Fibroblast of the aortic adventitia (primary cell): ENCODE data around the gene APOF. TPM values are rescaled to one million over a fixed set of nuclear protein-coding genes. Genes with fewer than 3 reads are reported as not detected.
"Not testable (repeated sequence)": the region's sequence is repeated elsewhere in the genome, so short reads cannot be mapped to it uniquely, and the experiment has no call there.

Experiments
- DNase-seq: peaks from one replicate; pipeline ENCODE4 v3.0.0-alpha.2; 2010; ENCODE audit warnings: low read depth
- H3K4me3 ChIP-seq: 2 replicates; pipeline ENCODE4 v1.5.1; 2011; ENCODE audit warnings: low read depth, mild to moderate bottlenecking, control low read depth, low read length, moderate library complexity
- total RNA-seq: library from RNA; depleted of rRNA; stranded (reverse); fragments of >200 nt; gene quantifications from 2 replicates; pipeline ENCODE4 v1.2.3, GENCODE V29; 2012; ENCODE audit warnings: low replicate concordance
- TF ChIP-seq, protein P1 (sequence below): IDR thresholded peaks from 2 replicates; pipeline ENCODE4 v1.5.1; 2011; ENCODE audit warnings: mild to moderate bottlenecking, low read length, control low read depth, inconsistent platforms; ENCODE audit not compliant: insufficient read depth

Gene APOF
- total RNA-seq, 1 donor, result not detected

DNA sequence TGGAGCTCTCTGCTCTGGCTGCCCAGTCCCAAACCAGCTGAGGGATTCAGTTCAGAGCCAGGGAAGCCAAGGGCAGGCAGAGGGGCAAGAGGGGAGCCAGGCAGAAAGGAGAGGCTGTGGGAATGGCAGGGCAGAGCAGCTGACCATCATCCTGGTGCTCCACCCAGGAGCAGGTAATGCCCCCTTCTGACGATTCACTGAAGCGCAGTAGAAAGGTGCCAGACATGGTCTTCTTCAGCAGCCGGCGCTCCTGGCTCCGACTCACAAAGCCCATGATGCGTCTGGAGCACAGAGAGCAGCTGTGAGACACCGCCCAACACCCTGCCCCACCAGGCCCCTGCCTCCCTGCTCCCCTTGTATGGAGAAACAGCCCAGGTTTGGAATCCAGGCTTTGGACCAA lies 16.0 kb downstream of the APOF start:
- H3K4me3 ChIP-seq, result no peak overlapping the region
- DNase-seq, result no peak
- TF ChIP-seq, protein P1, sequence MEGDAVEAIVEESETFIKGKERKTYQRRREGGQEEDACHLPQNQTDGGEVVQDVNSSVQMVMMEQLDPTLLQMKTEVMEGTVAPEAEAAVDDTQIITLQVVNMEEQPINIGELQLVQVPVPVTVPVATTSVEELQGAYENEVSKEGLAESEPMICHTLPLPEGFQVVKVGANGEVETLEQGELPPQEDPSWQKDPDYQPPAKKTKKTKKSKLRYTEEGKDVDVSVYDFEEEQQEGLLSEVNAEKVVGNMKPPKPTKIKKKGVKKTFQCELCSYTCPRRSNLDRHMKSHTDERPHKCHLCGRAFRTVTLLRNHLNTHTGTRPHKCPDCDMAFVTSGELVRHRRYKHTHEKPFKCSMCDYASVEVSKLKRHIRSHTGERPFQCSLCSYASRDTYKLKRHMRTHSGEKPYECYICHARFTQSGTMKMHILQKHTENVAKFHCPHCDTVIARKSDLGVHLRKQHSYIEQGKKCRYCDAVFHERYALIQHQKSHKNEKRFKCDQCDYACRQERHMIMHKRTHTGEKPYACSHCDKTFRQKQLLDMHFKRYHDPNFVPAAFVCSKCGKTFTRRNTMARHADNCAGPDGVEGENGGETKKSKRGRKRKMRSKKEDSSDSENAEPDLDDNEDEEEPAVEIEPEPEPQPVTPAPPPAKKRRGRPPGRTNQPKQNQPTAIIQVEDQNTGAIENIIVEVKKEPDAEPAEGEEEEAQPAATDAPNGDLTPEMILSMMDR, result no peak

GRCh38 chr12:56342290-56342689 lies 20.4 kb downstream of the APOF start:
- not testable (repeated sequence) for H3K4me3 ChIP-seq, DNase-seq

GRCh38 chr12:56341616-56342015 lies 21.0 kb downstream of the APOF start:
- H3K4me3 ChIP-seq, result no peak overlapping the region
- DNase-seq, result no peak
- TF ChIP-seq, protein P1, result no peak

DNA sequence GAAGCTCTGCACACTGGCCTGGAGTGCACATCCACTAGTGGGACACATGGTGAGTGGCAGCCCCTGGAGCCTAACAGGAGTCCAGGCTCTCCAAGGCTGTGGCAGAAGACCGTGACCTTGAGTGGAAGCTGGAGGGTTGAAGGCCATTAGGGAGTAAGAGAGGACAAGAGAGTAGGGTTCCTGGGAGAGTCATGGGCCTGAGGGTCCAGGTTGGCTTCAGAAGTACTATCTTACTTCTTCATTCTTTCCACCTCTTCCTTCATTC lies 23.6 kb downstream of the APOF start:
- TF ChIP-seq, protein P1, result no peak
- DNase-seq, result no peak
- H3K4me3 ChIP-seq, result no peak overlapping the region

- no peak for DNase-seq
- TF ChIP-seq, protein P1, result no peak
Observed at GRCh38 chr12:56338308-56339157, 24.1 kb downstream of the APOF start, which contains the start of gene IL23A. Gene IL23A, plus strand, starts transcription at chr12:56338884. Its CDS starts 161 bp downstream, at chr12:56339045.

GRCh38 chr12:56337753-56338251 lies 24.9 kb downstream of the APOF start:
- no peak overlapping the region for H3K4me3 ChIP-seq
- TF ChIP-seq, protein P1, result no peak
- no peak for DNase-seq

More at GRCh38 chr12:56338308-56339157, 24.1 kb downstream of the APOF start, which contains the start of gene IL23A:
- H3K4me3 ChIP-seq, result no peak within 1 kb of the TSS

DNA sequence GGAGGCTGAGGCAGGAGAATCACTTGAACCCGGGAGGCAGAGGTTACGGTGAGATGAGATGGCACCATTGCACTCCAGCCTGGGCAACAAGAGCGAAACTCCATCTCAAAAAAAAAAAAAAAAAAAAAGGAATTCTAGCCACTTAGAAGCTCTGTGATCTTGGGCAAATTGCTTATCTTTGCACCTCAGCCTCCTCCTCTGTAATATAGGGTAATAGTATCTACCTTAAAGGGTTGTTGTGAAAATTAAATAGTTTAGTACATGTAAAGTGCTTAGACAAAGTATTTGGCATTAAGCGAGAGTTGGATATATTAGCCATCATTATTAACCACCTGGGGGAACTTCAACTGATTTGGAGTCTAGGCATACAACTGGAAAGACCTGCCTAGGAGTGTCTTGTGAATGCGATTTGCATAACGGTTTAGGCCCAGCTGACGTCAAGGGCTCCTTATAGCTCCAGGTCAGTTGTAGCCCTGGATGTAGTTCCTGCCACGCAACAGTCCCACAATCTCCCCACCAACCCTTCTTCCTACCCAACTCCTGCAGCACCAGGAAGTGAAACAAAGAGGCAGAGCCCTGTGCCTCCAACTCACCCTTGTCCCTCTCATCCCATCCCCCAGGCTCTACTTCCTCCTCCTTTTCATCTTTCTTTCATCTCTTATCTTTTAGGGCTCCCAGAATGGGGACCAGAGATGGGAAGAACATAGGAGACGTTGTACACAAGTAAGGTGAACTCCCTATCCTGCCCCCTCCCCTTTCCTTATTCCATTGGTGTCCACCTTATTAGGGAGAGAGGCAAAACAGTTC lies 26.1 kb downstream of the APOF start:
- DNase-seq, result no peak
- no peak overlapping the region for H3K4me3 ChIP-seq
- TF ChIP-seq, protein P1, result no peak

DNA sequence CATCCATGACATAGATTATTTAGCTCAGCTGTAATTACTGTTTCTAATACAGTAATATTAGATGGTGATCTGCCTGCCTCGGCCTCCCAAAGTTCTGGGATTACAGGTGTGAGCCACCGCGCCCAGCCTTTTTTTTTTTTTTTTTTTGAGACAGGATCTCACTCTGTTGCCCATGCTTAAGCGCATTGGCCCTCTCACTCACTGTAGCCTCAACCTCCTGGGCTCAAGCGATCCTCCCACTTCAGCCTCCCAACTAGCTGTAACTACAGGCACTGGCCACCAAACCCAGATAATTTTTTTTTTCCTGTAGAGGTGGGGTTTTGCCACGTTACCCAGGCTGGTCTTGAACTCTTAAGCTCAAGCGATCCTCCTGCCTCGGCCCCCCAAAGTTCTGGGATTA lies 27.1 kb downstream of the APOF start:
- DNase-seq, H3K4me3 ChIP-seq: not testable (repeated sequence)
